NCI-H446 (cell line): ENCODE data around the gene DAB2IP.

Source experiments
- DNase-seq, 2 experiments: peaks; one replicate each; lab custom pipeline; 2025; lab: John Stamatoyannopoulos, UW

Gene DAB2IP

GRCh38 chr9:121817476-121817875 is 166.0 kb downstream of the DAB2IP start:
- no peak for DNase-seq

GRCh38 chr9:121818016-121818661 is 166.7 kb downstream of the DAB2IP start:
- DNase-seq, result no peak

GRCh38 chr9:121818841-121819427 is 167.5 kb downstream of the DAB2IP start:
- DNase-seq, result no peak

GRCh38 chr9:121819428-121820231 is 168.2 kb downstream of the DAB2IP start:
- DNase-seq, result no peak

- DNase-seq, result no peak
Observed at GRCh38 chr9:121820286-121821005, 169.0 kb downstream of the DAB2IP start.

GRCh38 chr9:121821326-121821725 is 169.9 kb downstream of the DAB2IP start:
- no peak for DNase-seq

- DNase-seq, result no peak
Observed at GRCh38 chr9:121822093-121823085, 171.0 kb downstream of the DAB2IP start.

- no peak for DNase-seq
Observed at GRCh38 chr9:121823451-121824169, 172.2 kb downstream of the DAB2IP start.

- DNase-seq, result no peak
Observed at GRCh38 chr9:121824651-121825030, 173.2 kb downstream of the DAB2IP start.

GRCh38 chr9:121825031-121825691 is 173.7 kb downstream of the DAB2IP start:
- DNase-seq, result no peak

- no peak for DNase-seq
Observed at GRCh38 chr9:121826711-121827110, 175.3 kb downstream of the DAB2IP start.

GRCh38 chr9:121827251-121827967 is 176.0 kb downstream of the DAB2IP start:
- no peak for DNase-seq

- no peak for DNase-seq
Observed at GRCh38 chr9:121830441-121831140, 179.2 kb downstream of the DAB2IP start.

- DNase-seq, result no peak
Observed at GRCh38 chr9:121831869-121832268, 180.4 kb downstream of the DAB2IP start.

- no peak for DNase-seq
Observed at GRCh38 chr9:121833061-121833460, 181.6 kb downstream of the DAB2IP start.
